C1 segment of cervical spinal cord (tissue), 14 donors: ENCODE data around the gene ICE1.
"Not testable (repeated sequence)": the region's sequence is repeated elsewhere in the genome, so short reads cannot be mapped to it uniquely, and the experiment has no call there.

ENCODE experiments used
- DNase-seq, 14 donors: peaks; one replicate each; lab custom pipeline; 2025; lab: John Stamatoyannopoulos, UW

ICE1 gene, protein sequence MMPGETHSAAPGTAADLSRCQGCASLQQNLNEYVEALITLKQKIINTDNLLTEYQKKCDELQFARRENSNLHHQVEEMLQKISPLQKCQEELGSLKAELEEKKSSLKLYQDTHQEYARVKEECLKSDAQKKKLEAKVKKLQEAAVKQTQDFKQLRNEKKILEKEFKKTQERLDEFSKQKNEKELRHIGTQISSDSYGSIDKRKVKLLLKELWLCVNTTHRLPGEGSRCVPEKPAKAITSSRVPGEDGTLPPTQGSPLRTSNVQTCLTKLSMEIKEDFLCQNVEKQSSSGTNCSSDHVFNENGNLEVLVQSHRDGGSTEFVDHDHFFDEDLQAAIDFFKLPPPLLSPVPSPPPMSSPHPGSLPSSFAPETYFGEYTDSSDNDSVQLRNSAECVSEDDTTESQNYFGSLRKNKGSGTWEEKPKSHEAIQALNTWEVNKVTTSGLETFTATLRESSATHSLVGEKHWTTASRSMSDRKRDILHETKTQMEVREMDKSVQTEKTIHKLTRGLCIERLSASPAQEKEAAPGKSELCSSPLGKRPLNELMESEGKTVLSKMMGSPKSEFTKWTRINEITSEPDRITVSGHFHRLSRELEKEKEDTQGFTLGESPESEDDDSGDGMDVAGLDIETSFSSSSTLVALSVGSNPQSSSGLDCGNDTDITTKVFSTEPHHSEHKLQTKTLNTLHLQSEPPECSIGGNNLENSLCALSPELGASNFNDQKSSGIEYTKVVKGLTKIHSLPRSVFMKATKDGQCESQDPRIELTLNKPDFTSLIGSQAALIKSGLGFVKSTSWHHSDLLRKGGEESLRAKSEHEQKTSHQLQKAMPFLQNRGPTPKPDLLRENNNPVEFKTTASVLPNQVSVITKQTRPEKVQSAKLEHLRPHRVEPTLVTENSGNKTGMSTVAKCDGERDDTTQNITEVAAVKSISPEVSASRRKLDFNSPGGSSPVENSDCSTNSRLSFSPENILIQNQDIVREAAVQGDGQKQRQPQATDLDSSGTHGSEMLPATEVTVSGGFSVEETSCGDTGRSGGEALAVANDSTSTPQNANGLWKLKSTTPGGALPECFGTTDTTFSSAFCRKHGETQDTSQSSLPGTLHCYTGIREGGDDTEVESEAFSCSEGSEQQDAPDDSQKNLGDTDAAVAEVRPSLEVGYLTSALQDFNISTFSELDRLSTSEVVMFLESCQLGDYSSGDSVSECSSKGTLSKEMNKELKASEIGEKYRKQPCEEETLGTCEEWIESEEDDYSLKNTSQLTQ (N-terminal part only)

DNA sequence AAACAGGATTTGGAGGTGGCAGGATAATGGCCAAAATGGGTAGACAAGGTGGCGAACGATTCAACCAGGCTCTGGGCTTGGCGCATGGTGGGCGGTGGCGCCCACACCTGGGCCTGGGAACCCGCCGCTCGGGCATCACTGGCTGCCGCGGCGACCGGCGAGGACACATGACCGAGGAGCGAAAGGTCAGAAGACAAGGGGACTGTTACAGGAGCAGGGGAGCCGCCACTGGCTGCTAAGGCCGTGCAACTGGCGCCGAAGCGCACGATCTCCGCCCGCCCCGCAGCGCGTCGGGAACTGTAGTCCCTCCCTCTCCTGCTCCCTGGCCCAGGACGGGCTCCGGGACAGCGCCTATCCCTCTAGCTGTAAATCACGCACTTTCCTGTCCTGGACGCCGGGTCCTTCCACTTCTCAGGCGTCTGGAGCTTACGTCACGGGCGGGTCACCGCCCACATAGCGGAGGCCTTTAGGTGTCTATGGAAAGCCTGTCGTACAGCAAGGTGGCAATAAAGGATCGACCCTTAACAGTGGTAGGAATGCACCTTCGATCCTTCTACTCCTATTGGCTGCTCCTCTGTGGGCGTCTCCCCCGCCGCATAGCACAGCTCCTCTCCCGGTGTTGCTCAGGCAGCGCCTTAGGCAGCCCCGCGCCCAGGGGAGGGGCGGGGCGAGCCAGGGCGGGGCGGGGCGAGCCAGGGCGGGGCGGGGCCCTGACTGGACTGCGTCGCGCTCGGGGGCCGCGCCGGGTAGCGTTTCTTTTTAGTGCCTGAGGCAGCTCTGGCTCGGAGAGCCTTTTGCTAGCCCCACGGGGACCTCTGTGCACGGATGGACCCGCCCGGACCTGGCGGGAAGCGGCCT, at the start of gene ICE1:
Gene ICE1, plus strand, starts transcription at position 717 of the 858 bp plus-strand sequence. CDS start 239 bp downstream, outside the sequence.
- peak; percentile 88 to 99 (median 96) for DNase-seq

DNA sequence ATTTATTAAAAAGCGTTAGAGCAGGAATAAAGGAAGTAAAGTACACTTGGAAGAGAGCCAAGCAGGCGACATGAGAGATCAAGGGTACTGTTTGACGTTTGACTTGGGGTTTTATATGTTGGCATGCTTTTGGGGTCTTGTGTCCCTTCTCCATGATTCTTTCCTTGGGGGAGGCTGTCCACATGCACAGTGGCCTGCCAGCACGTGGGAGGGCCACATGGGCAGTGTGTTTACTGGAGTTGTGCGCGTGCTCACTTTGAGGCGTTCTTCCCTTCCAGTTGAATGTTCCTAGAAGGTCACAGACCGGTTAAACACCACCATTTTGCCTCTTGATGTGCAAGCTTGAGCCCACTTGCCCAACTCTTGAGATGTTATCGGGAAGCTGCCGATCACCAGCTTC, 49.5 kb upstream of the ICE1 start:
- no peak for DNase-seq

DNA sequence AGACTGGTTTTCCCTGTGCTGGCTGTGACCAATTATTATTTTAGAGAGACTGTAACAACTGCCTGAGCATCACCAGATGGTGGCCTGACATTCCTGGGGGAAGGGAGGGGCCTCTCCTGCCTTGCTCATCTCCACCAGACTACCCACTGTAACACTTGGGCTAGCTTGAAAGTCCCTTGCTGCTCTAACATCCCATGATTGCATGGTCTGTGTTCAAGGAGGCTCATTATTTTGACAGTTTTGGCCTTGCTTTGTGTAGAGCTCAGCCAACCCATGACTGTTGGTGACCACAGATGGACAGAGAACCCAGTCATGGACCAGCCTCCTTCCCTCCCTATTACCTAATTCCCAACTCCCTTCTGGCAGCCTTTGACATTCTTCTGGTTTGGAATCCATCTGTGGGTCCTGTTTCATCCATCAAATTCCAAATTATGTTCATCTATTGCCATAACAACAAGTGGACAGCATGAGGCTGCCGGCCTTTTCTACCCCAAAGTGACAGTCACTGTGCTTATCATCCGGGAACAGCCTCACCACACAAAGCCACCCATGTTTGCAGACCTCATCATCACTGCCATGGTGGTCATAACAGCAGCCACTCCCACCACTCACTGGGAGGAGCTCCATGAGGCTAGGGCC, 49.0 kb upstream of the ICE1 start:
- no peak for DNase-seq

DNA sequence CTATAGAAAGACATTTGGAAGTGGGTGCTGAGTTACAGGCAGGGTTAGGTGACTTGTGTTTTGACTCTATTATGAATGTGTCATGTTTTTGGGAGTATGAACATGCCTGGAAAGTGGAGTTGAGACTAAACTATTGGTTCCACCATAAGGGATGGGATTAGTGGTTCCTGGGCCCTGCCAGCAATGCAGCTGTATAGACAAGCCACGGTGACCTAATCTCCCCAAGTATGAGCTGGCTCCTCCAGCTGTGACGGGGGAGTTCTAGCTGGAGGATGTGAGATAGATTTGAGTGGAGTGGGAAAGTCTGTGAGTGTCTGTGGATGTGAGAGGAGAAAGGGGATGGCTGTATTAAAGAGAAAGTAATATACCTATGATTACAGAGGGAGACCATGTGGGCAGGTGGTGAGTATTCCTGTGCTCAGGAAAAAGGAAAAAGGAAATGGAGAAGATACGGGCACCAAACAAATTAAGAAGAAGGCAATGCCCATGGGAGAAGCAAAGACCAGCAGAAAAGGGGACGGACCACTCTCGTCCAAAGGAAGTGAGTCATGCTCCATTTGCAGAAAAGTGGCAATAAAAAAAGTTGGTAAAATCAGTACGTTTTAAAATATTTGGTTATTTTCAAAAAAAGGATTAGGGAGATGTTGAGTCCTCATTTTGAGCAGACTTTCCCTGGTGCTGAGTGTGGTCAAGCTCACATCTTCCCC, 48.3 kb upstream of the ICE1 start:
- DNase-seq, result no peak

DNA sequence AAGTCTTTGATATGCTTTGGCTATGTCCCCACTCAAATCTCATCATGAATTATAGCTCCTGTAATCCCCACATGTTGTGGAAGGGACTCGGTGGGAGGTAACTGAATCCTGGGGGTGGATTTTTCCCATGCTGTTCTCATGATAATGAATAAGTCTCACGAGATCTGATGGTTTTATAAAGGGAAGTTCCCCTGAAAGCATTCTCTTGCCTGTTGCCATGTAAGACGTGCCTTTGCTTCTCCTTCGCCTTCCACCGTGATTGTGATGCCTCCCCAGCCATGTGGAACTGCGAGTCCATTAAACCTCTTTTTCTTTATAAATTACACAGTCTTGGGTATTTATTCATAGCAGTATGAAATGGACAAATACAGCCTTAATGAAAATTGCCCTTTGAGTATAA, 44.7 kb upstream of the ICE1 start:
- DNase-seq, result no peak

DNA sequence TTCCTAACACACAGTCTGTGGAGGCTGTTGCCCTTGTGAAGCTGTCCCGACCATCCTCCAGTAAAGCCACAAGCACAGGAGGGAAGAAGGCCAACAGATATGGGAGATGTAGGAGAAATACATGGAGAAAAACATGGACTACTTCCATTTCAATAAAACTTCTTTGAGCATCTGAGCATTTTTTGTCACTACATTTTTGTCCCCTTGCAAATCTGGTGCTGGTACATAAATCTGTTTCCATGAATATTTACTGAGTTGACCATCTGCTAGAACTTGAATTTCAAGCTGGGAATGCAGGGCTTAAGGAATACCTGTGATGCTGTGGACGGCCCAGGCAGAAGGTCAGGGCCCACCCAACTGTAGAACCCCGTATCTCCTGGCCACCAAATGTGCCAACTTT, 43.9 kb upstream of the ICE1 start:
- peak in 1 of 14 donors; percentile 17 for DNase-seq

DNA sequence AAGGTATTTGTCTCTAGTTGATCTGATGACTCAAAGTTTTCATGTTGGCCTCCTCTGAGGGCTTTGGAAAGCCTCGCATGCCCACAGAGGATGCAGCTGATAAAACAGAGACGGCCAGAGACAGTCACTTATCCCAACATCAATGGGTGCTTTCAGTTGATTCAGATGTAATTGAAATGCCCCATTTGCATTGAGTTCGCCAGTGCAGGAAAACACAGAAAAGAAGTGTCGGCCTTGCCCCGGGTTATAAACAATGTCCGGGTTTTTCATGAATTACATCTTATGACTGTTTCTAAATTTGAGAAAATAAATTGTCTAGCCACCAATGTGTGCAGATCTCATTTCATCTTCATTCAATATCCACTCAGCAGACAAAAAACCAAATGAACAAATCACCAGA, 42.2 kb upstream of the ICE1 start:
- DNase-seq, result peak in 3 of 14 donors; percentile 8 to 18 (median 13)

DNA sequence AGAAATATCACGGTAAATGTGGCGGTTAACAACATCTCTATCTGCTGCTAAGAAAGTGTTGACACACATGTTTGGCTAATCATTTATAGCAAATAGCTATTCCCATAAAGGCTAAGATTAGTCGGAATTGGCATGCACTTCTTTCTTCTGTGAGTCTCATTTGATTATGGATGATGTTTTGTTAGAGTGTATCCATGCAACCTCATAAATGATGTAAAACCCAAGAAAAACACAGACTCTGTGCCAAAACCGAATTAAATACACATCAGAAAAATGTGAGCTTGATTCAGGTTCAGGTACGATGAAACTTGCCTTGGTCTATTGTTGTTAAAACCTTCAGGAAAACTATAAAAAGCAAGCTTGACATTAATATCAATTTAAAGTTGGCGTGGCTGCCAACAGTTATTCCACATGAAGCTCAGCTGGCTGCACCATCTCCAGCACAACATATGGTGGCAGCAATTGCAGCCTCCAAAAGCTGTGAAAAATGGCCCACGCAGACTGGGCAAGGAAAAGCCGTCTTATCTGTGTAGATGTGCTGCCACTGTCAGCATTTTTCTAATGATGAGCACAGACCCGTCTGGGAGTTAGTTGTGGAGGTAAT, 41.1 kb upstream of the ICE1 start:
- DNase-seq, result peak in 1 of 14 donors; percentile 67

DNA sequence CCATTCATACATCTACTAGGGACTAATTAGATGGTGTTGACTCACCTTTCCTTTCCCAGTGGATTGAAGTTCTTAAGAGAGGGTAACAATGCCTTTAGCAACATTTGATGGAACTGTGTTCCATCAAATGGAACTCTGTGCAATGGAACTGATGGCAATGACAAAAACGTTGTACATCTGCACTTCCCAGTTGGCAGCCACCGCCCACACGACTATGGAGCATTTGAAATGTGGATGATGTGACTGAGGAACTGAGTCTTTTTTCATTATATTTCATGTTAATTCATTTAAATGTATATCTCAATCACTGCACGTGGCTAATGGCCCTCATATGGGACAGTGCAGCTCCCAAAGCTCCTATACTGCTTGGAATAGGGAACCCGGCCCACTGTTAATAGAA, 39.0 kb upstream of the ICE1 start:
- DNase-seq, result no peak

DNA sequence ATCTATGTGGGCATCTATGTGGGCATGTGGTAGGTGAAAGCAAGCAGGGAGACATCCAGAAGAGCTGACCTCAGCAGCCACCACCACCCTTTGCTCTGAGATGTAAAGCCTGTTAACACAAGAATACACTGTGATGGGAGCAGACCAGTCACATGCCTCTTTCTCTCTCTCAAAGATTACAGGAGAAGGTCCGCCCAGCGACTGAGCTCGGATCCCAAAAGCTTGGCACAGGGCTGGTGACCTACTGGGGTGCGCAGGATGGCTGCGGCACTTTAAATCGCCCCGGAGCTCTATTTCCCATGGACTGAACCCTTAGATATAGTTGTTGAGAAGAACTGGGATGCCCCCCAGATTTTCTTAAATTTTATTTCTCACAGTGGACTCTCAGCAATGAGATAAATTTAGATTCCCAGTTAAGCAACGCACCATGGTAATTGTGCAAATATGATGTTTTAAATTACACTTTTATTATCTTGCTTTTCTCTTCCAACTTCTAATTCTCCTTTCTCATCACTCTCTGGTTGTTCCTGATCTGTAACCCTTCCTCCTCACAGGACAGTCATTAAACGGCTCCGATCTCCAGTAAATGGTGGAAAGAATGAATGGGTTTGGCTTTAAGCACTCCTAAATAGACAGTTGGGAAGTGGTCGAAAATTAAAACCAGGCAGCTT, 37.7 kb upstream of the ICE1 start:
- DNase-seq, result no peak

DNA sequence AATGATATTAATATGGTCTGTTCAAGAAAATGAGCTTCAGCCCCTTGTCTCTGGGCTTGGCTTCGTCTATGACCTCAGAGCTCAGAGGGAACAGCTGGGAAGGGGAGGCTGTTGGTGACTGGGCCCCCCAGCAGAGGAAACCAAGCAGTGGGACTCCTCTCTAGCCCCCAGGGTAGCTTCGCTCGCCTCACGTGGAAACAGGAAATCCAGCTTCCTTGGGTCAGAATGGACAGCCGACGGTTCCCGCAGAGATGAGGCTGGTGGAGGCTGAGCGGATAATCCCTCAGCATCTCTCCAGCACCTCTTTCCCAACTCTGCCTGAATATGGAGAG, 37.2 kb upstream of the ICE1 start:
- no peak for DNase-seq

DNA sequence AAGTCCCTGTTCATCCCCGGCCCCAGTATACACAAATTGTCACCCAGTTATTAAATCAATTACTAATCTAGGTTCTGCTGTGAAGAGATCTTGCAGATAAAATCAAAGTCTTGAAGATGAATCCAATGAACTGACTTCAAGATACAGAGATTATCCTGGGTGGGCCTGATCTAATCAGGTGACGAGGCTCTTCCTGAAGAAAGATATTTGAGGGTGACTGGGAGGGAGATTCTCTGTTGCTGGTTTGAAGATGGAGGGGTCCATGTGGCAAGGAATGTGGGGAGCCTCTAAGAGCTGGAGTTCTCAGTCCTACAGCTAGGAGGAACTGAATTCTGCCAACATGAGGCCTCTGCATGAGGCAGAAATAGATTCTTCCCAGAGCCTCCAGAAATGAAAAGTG, 36.1 kb upstream of the ICE1 start:
- DNase-seq, result no peak

DNA sequence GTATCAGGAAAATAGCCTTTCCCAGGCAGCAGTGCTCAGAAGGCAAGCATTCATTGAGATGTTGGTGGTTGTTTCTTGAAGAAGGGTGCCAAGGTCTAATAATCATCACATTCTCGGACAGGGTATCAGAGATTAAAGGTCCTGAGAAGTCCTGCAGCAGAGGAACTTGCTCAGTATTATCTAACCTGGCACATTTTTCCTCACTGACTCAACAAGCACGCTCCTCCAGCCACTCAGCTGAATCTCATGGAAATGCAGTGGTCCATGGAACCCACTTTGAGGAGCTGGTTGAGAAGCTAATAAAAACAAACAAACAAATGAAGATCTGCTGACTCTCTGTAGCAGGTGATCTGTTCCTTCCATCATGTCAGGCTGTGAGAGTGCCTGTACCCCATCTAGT, 35.3 kb upstream of the ICE1 start:
- no peak for DNase-seq

DNA sequence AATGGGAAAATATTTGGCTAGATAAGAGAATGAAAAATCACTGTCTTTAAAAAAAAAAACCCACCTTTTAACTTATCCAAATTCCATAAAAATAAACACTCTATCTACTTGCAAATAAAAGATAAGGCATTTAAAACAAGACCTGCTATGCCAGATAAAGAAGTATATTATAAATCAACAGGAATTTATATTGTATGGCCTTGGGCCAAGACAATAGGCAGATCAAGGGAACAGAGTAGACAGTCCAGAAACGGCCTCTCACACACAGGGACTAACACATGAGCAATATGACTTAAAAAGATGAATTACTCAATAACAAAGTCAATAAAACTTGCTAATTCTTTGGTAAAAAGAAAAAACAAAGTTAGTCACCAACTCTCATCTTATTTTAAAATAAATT, 34.7 kb upstream of the ICE1 start:
- DNase-seq, result no peak

DNA sequence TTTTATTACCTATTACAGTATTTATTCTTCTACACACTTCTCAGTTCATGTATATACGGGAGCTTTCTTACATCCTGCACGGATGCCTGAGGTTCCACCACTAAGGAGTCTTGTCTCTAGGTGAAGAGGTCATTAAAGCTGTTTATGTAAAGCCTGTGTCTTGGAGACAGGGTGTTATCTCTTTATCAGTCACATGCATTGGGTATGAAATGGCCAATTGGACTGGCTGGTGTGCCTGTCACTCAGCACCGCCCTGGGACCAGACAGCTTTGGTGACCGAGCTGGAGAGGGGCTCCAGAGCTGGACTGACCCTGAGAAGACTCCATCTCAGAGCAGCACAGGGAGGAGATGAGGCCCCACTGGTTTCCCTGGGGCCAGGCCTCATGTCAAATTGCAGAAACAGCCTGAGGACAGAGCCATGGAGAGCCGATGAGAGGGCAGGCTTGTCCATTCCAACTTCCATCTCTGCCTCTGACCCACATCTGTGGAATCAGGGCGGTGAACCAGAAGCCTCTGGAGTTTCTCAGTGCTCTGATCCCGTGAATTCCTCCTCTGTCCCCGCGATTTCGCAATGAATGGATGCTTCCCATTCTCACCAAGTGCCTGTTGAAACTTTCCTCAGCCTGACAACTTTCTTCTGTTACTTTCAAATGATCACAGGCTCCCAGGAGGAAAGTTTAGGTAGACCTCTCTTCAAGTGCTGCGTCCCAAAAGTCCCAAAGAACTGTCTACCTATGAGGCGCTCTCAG, 32.2 kb upstream of the ICE1 start:
- DNase-seq, result not testable (repeated sequence)

DNA sequence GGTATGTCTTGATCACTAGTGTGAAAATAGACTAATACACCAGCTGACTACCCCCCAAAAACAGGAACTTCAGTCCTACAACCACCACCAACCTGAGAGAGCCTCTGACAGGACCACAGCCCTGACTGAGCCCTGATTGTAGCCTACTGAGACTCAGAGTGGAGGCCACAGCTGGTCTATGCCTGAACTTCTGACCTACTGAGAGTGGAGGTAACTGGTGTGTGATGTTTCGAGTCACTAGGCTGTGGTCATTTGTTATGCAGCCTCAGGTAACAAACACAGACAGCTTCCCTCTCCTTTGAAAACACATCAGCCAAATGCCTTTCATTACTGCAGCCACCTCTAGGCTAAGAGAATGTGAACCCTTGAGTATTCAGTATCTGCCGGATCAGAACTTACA, 30.0 kb upstream of the ICE1 start:
- DNase-seq, result not testable (repeated sequence)

DNA sequence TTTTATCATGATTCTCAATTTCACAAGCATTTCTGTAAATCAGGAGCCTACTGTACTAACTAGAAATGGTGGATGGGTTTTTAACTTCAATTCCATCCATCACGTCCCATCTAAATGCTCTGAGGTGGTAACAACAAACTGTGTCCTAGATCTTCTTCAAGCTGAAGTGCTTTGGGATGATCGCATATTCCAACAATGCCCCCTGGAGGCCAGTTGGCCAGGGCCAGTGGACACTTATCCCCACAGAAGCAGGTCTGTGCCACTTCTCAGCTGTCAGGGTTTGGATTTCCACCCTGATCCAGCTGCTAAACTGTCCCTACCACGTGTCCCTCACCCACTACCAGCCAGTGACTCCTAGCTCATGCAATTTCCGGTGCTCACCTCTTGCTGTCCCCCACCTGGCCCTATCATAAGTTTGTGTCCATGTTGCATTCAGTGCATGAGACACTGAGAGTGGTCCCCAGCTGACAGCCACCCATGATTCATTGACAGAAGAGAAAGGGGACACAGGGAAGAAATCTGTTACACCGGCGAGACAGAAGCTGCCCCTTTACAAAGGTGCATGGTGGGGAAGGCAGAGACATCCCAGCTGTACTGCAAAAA, 28.0 kb upstream of the ICE1 start:
- peak in 8 of 14 donors; percentile 2 to 67 (median 30) for DNase-seq

DNA sequence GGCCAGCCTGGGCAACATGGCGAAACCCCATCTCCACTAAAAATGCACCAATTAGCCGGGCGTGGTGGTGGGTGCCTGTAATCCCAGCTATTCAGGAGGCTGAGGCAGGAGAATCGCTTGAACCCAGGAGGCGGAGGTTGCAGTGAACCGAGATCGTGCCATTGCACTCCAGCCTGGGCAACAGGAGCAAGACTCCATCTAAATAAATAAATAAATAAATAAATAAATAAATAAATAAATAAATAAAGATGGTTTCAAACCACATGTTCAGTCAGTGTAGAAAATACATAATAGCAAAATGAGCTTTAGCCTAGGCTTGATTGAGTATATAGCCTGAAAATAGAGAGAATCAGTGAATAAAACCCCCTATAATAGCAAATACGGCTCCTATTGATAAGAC, 27.4 kb upstream of the ICE1 start:
- not testable (repeated sequence) for DNase-seq
